ENCODE measurements around the gene CCDC3. TPM values are rescaled to one million over a fixed set of nuclear protein-coding genes. Genes with fewer than 3 reads are reported as not detected.
A peak's percentile ranks its signal among the peaks of the same experiment; 100 is the strongest.

CCDC3 gene
- total and polyA plus RNA-seq, 4 donors: 2.2 to 12.3 (median 6.6) TPM

DNA sequence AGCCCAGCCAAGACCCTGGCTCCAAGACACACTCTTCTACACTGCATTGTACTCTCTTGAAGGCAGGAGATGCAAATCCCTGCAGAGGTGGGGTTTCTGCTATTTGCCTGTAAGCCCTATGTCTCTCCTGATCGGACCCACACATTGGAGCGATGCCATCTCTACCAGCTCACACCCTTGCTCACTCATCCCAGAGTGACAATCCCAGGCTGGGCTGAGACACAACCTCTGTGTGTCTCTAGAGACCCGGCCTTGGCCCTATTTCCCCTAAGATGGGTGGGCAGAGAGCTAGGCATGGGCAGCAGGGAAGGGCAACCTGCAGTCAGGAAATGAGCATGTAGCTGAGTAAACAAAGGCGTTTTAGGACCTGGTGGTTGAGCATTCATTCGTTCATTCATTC lies 25.6 kb downstream of the CCDC3 start:
- 71% methylated on average over 5 of the region's 5 CpGs for WGBS
- no peak overlapping the region for H3K9ac ChIP-seq (ENCODE audit: low read depth in 1 of 2, low read length in 2 of 2)
- TF ChIP-seq NR2F2 (IDR thresholded peaks at IDR 0.05) (no peak), EGR1 (IDR thresholded peaks at IDR 0.05; ENCODE audit: low read depth in 2 of 2) (no peak), RAD21 (IDR thresholded peaks at IDR 0.05) (no peak), RXRA (IDR thresholded peaks at IDR 0.05) (no peak), HNF4G (IDR thresholded peaks at IDR 0.05) (no peak), GABPA (IDR thresholded peaks at IDR 0.05 in 1 of 2, conservative IDR thresholded peaks at IDR 0.05 in 1 of 2) (no peak), YY1 (IDR thresholded peaks at IDR 0.05) (no peak), FOXA1 (IDR thresholded peaks at IDR 0.05) (no peak), FOXA2 (IDR thresholded peaks at IDR 0.05) (no peak)
- TF ChIP-seq, protein P1, sequence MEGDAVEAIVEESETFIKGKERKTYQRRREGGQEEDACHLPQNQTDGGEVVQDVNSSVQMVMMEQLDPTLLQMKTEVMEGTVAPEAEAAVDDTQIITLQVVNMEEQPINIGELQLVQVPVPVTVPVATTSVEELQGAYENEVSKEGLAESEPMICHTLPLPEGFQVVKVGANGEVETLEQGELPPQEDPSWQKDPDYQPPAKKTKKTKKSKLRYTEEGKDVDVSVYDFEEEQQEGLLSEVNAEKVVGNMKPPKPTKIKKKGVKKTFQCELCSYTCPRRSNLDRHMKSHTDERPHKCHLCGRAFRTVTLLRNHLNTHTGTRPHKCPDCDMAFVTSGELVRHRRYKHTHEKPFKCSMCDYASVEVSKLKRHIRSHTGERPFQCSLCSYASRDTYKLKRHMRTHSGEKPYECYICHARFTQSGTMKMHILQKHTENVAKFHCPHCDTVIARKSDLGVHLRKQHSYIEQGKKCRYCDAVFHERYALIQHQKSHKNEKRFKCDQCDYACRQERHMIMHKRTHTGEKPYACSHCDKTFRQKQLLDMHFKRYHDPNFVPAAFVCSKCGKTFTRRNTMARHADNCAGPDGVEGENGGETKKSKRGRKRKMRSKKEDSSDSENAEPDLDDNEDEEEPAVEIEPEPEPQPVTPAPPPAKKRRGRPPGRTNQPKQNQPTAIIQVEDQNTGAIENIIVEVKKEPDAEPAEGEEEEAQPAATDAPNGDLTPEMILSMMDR (IDR thresholded peaks at IDR 0.05; ENCODE audit: low read depth, low read length, missing input control): no peak
- TF ChIP-seq, protein P2, sequence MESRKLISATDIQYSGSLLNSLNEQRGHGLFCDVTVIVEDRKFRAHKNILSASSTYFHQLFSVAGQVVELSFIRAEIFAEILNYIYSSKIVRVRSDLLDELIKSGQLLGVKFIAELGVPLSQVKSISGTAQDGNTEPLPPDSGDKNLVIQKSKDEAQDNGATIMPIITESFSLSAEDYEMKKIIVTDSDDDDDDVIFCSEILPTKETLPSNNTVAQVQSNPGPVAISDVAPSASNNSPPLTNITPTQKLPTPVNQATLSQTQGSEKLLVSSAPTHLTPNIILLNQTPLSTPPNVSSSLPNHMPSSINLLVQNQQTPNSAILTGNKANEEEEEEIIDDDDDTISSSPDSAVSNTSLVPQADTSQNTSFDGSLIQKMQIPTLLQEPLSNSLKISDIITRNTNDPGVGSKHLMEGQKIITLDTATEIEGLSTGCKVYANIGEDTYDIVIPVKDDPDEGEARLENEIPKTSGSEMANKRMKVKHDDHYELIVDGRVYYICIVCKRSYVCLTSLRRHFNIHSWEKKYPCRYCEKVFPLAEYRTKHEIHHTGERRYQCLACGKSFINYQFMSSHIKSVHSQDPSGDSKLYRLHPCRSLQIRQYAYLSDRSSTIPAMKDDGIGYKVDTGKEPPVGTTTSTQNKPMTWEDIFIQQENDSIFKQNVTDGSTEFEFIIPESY (IDR thresholded peaks at IDR 0.05): no peak
- no peaks in the 10 kb centered on the region for H3K4me1 ChIP-seq (ENCODE audit: control insufficient read depth in 4 of 4, insufficient read depth in 4 of 4, low read length in 3 of 4)
- H3K36me3 ChIP-seq (ENCODE audit: control insufficient read depth in 4 of 4, insufficient read depth in 3 of 4, low read depth in 1 of 4, low read length in 3 of 4): no peaks in the 10 kb centered on the region
- H3K9me3 ChIP-seq (ENCODE audit: control insufficient read depth in 4 of 4, low read length in 3 of 4): no peaks in the 10 kb centered on the region
- no peak overlapping the region for H3K27ac ChIP-seq (ENCODE audit: low read depth in 1 of 2, low read length in 2 of 2)
- H3K4me3 ChIP-seq (ENCODE audit: low read depth in 1 of 3, low read length in 3 of 3): no peak overlapping the region
- no peak for DNase-seq (ENCODE audit: low spot score)
- H3K27me3 ChIP-seq (ENCODE audit: control insufficient read depth in 4 of 4, insufficient read depth in 4 of 4, low read length in 3 of 4): no peaks in the 10 kb centered on the region

DNA sequence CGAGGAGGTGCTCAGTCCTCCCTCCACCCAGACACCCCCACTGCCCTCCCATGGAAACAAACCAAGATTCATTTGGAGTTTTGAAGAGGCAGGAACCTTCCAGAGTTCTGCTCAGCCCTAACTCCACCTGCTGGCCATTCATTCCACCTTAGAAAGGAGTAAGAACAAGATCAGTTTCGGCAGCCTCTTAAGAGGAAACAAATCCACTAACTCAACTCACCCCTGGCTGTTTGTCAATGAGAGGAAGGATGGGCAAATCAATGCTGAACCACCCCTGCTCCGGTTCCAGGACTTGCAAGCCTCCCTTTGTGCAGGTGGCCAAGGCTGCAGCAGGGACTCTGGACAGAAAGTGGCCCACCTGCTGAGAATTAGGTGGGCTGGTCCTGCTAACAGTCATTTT lies 26.2 kb downstream of the CCDC3 start:
- no peaks in the 10 kb centered on the region for H3K27me3 ChIP-seq (ENCODE audit: control insufficient read depth in 4 of 4, insufficient read depth in 4 of 4, low read length in 3 of 4)
- H3K4me3 ChIP-seq (ENCODE audit: low read depth in 1 of 3, low read length in 3 of 3): no peak overlapping the region
- WGBS: 80% methylated on average over 3 of the region's 3 CpGs
- no peaks in the 10 kb centered on the region for H3K9me3 ChIP-seq (ENCODE audit: control insufficient read depth in 4 of 4, low read length in 3 of 4)
- no peaks in the 10 kb centered on the region for H3K36me3 ChIP-seq (ENCODE audit: control insufficient read depth in 4 of 4, insufficient read depth in 3 of 4, low read depth in 1 of 4, low read length in 3 of 4)
- TF ChIP-seq RXRA (IDR thresholded peaks at IDR 0.05): no peak
- no peak for TF ChIP-seq NR2F2 (IDR thresholded peaks at IDR 0.05)
- TF ChIP-seq HNF4G (IDR thresholded peaks at IDR 0.05): no peak
- TF ChIP-seq, protein P3, sequence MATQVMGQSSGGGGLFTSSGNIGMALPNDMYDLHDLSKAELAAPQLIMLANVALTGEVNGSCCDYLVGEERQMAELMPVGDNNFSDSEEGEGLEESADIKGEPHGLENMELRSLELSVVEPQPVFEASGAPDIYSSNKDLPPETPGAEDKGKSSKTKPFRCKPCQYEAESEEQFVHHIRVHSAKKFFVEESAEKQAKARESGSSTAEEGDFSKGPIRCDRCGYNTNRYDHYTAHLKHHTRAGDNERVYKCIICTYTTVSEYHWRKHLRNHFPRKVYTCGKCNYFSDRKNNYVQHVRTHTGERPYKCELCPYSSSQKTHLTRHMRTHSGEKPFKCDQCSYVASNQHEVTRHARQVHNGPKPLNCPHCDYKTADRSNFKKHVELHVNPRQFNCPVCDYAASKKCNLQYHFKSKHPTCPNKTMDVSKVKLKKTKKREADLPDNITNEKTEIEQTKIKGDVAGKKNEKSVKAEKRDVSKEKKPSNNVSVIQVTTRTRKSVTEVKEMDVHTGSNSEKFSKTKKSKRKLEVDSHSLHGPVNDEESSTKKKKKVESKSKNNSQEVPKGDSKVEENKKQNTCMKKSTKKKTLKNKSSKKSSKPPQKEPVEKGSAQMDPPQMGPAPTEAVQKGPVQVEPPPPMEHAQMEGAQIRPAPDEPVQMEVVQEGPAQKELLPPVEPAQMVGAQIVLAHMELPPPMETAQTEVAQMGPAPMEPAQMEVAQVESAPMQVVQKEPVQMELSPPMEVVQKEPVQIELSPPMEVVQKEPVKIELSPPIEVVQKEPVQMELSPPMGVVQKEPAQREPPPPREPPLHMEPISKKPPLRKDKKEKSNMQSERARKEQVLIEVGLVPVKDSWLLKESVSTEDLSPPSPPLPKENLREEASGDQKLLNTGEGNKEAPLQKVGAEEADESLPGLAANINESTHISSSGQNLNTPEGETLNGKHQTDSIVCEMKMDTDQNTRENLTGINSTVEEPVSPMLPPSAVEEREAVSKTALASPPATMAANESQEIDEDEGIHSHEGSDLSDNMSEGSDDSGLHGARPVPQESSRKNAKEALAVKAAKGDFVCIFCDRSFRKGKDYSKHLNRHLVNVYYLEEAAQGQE (IDR thresholded peaks at IDR 0.05): no peak
- TF ChIP-seq, protein P1 (IDR thresholded peaks at IDR 0.05; ENCODE audit: low read depth, low read length, missing input control): peak; percentile 15
- no peak for TF ChIP-seq FOXA1 (IDR thresholded peaks at IDR 0.05)
- TF ChIP-seq SP1 (IDR thresholded peaks at IDR 0.05): no peak
- TF ChIP-seq HNF4A (conservative IDR thresholded peaks at IDR 0.05): no peak
- no peak for TF ChIP-seq EGR1 (IDR thresholded peaks at IDR 0.05; ENCODE audit: low read depth in 2 of 2)
- TF ChIP-seq TAF1 (conservative IDR thresholded peaks at IDR 0.05): no peak
- no peak for TF ChIP-seq MAX (IDR thresholded peaks at IDR 0.05)
- peak; percentile 26 to 55 for TF ChIP-seq RAD21 (IDR thresholded peaks at IDR 0.05)
- no peak for TF ChIP-seq YY1 (IDR thresholded peaks at IDR 0.05)
- TF ChIP-seq GABPA (IDR thresholded peaks at IDR 0.05 in 1 of 2, conservative IDR thresholded peaks at IDR 0.05 in 1 of 2): no peak
- TF ChIP-seq, protein P2 (IDR thresholded peaks at IDR 0.05): no peak
- TF ChIP-seq JUND (IDR thresholded peaks at IDR 0.05): no peak
- TF ChIP-seq, protein P4, sequence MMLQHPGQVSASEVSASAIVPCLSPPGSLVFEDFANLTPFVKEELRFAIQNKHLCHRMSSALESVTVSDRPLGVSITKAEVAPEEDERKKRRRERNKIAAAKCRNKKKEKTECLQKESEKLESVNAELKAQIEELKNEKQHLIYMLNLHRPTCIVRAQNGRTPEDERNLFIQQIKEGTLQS (IDR thresholded peaks at IDR 0.05): no peak
- TF ChIP-seq FOXA2 (IDR thresholded peaks at IDR 0.05): no peak
- H3K9ac ChIP-seq (ENCODE audit: low read depth in 1 of 2, low read length in 2 of 2): no peak overlapping the region
- no peak for DNase-seq (ENCODE audit: low spot score)
- H3K27ac ChIP-seq (ENCODE audit: low read depth in 1 of 2, low read length in 2 of 2): no peak overlapping the region
- H3K4me1 ChIP-seq (ENCODE audit: control insufficient read depth in 4 of 4, insufficient read depth in 4 of 4, low read length in 3 of 4): no peaks in the 10 kb centered on the region

All from liver (tissue), 9 donors.